ENCODE data around the gene TRDN.

GRCh38 chr6:123295181-123295580 is 341.6 kb downstream of the TRDN start:
- TF ChIP-seq, protein P1, sequence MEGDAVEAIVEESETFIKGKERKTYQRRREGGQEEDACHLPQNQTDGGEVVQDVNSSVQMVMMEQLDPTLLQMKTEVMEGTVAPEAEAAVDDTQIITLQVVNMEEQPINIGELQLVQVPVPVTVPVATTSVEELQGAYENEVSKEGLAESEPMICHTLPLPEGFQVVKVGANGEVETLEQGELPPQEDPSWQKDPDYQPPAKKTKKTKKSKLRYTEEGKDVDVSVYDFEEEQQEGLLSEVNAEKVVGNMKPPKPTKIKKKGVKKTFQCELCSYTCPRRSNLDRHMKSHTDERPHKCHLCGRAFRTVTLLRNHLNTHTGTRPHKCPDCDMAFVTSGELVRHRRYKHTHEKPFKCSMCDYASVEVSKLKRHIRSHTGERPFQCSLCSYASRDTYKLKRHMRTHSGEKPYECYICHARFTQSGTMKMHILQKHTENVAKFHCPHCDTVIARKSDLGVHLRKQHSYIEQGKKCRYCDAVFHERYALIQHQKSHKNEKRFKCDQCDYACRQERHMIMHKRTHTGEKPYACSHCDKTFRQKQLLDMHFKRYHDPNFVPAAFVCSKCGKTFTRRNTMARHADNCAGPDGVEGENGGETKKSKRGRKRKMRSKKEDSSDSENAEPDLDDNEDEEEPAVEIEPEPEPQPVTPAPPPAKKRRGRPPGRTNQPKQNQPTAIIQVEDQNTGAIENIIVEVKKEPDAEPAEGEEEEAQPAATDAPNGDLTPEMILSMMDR (IDR thresholded peaks at IDR 0.05), result no peak
- TF ChIP-seq POLR2A (IDR thresholded peaks at IDR 0.05), result no peak

Measured in testis (tissue), 2 donors.